Measurements from ENCODE around the gene ATN1.

Gene ATN1

DNA sequence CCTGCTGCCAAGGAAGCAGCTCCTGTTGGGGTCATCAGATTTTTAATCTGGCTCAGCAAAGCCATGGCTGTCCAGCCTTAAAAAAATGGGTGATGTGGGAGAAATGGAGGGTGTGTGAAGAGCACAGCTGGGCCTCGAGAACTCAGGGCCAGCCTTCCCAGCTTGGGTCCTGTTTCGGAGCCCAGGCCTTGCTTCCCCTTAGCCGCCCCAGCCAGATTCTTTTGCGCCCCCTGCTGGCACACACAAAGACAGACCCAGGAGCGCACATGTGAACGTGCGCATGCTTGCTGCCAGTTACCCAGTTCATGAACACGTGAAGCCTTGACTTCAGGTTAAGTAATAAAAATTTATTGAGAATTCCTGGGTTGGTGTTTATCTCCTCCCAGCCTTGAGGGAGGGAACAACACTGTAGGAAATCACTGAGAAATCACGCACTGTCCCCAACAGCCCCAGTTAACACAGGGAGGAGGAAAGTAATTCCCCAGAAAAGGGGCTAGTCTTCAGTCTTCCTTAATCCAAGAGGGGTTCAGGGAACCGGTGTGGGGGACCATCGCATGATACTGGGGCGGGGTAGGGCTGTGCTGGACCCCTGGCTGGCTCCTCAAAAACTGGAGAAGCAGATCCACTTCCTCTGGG, 37.4 kb downstream of the ATN1 start:
- TF ChIP-seq, protein P1, sequence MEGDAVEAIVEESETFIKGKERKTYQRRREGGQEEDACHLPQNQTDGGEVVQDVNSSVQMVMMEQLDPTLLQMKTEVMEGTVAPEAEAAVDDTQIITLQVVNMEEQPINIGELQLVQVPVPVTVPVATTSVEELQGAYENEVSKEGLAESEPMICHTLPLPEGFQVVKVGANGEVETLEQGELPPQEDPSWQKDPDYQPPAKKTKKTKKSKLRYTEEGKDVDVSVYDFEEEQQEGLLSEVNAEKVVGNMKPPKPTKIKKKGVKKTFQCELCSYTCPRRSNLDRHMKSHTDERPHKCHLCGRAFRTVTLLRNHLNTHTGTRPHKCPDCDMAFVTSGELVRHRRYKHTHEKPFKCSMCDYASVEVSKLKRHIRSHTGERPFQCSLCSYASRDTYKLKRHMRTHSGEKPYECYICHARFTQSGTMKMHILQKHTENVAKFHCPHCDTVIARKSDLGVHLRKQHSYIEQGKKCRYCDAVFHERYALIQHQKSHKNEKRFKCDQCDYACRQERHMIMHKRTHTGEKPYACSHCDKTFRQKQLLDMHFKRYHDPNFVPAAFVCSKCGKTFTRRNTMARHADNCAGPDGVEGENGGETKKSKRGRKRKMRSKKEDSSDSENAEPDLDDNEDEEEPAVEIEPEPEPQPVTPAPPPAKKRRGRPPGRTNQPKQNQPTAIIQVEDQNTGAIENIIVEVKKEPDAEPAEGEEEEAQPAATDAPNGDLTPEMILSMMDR (IDR thresholded peaks at IDR 0.05; ENCODE audit: control insufficient read depth, extremely low read depth, insufficient read depth) = peak; percentile 91
- peak overlapping the region; percentile 84 for H3K4me3 ChIP-seq (ENCODE audit: low read depth, low read length)
- DNase-seq (ENCODE audit: low read depth) = peak; percentile 93

GRCh38 chr12:6965714-6966113, 38.0 kb downstream of the ATN1 start:
- TF ChIP-seq, protein P1 (IDR thresholded peaks at IDR 0.05; ENCODE audit: control insufficient read depth, extremely low read depth, insufficient read depth) = no peak
- no peak overlapping the region for H3K4me3 ChIP-seq (ENCODE audit: low read depth, low read length)
- no peak for DNase-seq (ENCODE audit: low read depth)

GRCh38 chr12:6966351-6966750, 38.6 kb downstream of the ATN1 start:
- TF ChIP-seq, protein P1 (IDR thresholded peaks at IDR 0.05; ENCODE audit: control insufficient read depth, extremely low read depth, insufficient read depth) = no peak

GRCh38 chr12:6967651-6968100, 39.9 kb downstream of the ATN1 start:
- no peak overlapping the region for H3K4me3 ChIP-seq (ENCODE audit: low read depth, low read length)
- no peak for DNase-seq (ENCODE audit: low read depth)
- TF ChIP-seq, protein P1 (IDR thresholded peaks at IDR 0.05; ENCODE audit: control insufficient read depth, extremely low read depth, insufficient read depth) = no peak

More at GRCh38 chr12:6966351-6966750, 38.6 kb downstream of the ATN1 start:
- H3K4me3 ChIP-seq (ENCODE audit: low read depth, low read length) = no peak overlapping the region
- DNase-seq (ENCODE audit: low read depth) = no peak

GRCh38 chr12:6968426-6968825, 40.7 kb downstream of the ATN1 start:
- TF ChIP-seq, protein P1 (IDR thresholded peaks at IDR 0.05; ENCODE audit: control insufficient read depth, extremely low read depth, insufficient read depth) = no peak
- no peak for DNase-seq (ENCODE audit: low read depth)
- no peak overlapping the region for H3K4me3 ChIP-seq (ENCODE audit: low read depth, low read length)

DNA sequence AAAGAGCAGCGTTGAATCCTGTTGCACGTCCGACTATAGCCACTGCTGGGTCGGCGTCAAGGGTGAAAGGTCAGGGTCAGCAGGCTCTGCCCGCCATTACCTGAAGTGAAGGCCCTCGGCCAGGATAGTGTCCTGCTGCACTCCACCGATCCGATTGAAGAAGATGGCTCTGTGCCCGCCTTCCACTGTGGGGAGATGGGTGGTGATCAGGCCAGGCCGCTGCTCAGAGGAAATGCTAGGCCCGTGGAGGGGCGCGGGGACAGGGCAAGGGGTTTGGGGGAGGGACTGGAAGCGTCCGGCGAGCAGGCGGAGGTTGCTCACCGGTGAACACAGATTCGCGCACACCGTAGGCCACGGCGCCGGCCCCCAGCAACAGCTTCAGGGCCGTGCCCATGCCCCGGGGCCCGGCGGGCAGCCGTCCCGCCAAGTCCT, 42.4 kb downstream of the ATN1 start:
- peak overlapping the region; percentile 99 for H3K4me3 ChIP-seq (ENCODE audit: low read depth, low read length)
- TF ChIP-seq, protein P1 (IDR thresholded peaks at IDR 0.05; ENCODE audit: control insufficient read depth, extremely low read depth, insufficient read depth) = no peak
- no peak for DNase-seq (ENCODE audit: low read depth)

- TF ChIP-seq, protein P1 (IDR thresholded peaks at IDR 0.05; ENCODE audit: control insufficient read depth, extremely low read depth, insufficient read depth) = no peak
- DNase-seq (ENCODE audit: low read depth) = no peak
- no peak overlapping the region for H3K4me3 ChIP-seq (ENCODE audit: low read depth, low read length)
Observed at GRCh38 chr12:6974180-6974579, 46.4 kb downstream of the ATN1 start.
